ENCODE data around the gene TMEM117. TPM values are rescaled to one million over a fixed set of nuclear protein-coding genes. Genes with fewer than 3 reads are reported as not detected.
"Not testable (repeated sequence)": the region's sequence is repeated elsewhere in the genome, so short reads cannot be mapped to it uniquely, and the experiment has no call there.

TMEM117 gene
- total RNA-seq, 4 donors from 2014 or later: 15.8 to 42.2 (median 24.0) TPM

GRCh38 chr12:43869184-43869583, 33.3 kb downstream of the TMEM117 start:
- no peaks in the 10 kb centered on the region for H3K9me3 ChIP-seq
- no peak for DNase-seq
- WGBS, 2 donors: 39 to 63% methylated on average over 1 of the region's 1 CpG
- H3K4me3 ChIP-seq: no peak overlapping the region
- no peaks in the 10 kb centered on the region for H3K4me1 ChIP-seq
- no peaks in the 10 kb centered on the region for H3K36me3 ChIP-seq
- intact Hi-C loops (cut with DNase I): no loop called here
- TF ChIP-seq POLR2A (IDR thresholded peaks at IDR 0.05): no peak
- no peak overlapping the region for H3K27ac ChIP-seq
- H3K27me3 ChIP-seq: no peaks in the 10 kb centered on the region

GRCh38 chr12:43869765-43870164, 33.9 kb downstream of the TMEM117 start:
- intact Hi-C loops (cut with DNase I); H3K36me3 ChIP-seq; H3K27me3 ChIP-seq; H3K27ac ChIP-seq; H3K9me3 ChIP-seq; H3K4me3 ChIP-seq; H3K4me1 ChIP-seq; DNase-seq: not testable (repeated sequence)

GRCh38 chr12:43871258-43871657, 35.4 kb downstream of the TMEM117 start:
- H3K4me3 ChIP-seq; H3K9me3 ChIP-seq; H3K36me3 ChIP-seq; H3K27ac ChIP-seq; H3K27me3 ChIP-seq; intact Hi-C loops (cut with DNase I); DNase-seq: not testable (repeated sequence)
- WGBS, 2 donors: 95 to 100% methylated on average over 2 of the region's 2 CpGs
- H3K4me1 ChIP-seq: peaks cover 0 to 15% (median 0%) of the 10 kb centered on the region in 3 donors

GRCh38 chr12:43872396-43872795, 36.5 kb downstream of the TMEM117 start:
- Histone ChIP-seq H3K4me1 (peaks cover 0 to 18% (median 0%) of the 10 kb centered on the region in 3 donors), H3K27me3 (no peaks in the 10 kb centered on the region), H3K27ac (no peak overlapping the region), H3K36me3 (no peaks in the 10 kb centered on the region), H3K4me3 (no peak overlapping the region), H3K9me3 (no peaks in the 10 kb centered on the region)
- intact Hi-C loops (cut with DNase I): no loop called here
- no peak for DNase-seq
- no peak for TF ChIP-seq CTCF (IDR thresholded peaks at IDR 0.05)
- no peak for TF ChIP-seq POLR2A (IDR thresholded peaks at IDR 0.05)
- whole genome bisulfite sequencing, 2 donors: 87 to 96% methylated on average over 2 of the region's 2 CpGs

GRCh38 chr12:43878050-43878449, 42.2 kb downstream of the TMEM117 start:
- 74% methylated on average over 3 of the region's 3 CpGs for WGBS, 2 donors

GRCh38 chr12:43880547-43880946, 44.7 kb downstream of the TMEM117 start:
- no peak for DNase-seq
- WGBS, 2 donors: 87 to 100% methylated on average over 1 of the region's 1 CpG
- no peaks in the 10 kb centered on the region for H3K36me3 ChIP-seq
- peaks cover 0 to 21% (median 0%) of the 10 kb centered on the region in 3 donors for H3K4me1 ChIP-seq
- H3K27me3 ChIP-seq: no peaks in the 10 kb centered on the region
- TF ChIP-seq CTCF (IDR thresholded peaks at IDR 0.05) (no peak), POLR2A (IDR thresholded peaks at IDR 0.05) (no peak)
- no peak overlapping the region for H3K27ac ChIP-seq
- H3K9me3 ChIP-seq: no peaks in the 10 kb centered on the region
- intact Hi-C loops (cut with DNase I): loop anchor here (10.0 kb wide), 1 partner anchor 106 kb away; no protein-coding TSS in a partner anchor
- no peak overlapping the region for H3K4me3 ChIP-seq

More at GRCh38 chr12:43878050-43878449, 42.2 kb downstream of the TMEM117 start:
- intact Hi-C loops (cut with DNase I): no loop called here
- no peak overlapping the region for H3K4me3 ChIP-seq
- H3K9me3 ChIP-seq: no peaks in the 10 kb centered on the region
- peaks cover 0 to 18% (median 0%) of the 10 kb centered on the region in 3 donors for H3K4me1 ChIP-seq
- H3K27me3 ChIP-seq: no peaks in the 10 kb centered on the region
- no peak overlapping the region for H3K27ac ChIP-seq
- DNase-seq: no peak
- TF ChIP-seq POLR2A (IDR thresholded peaks at IDR 0.05) (no peak), CTCF (IDR thresholded peaks at IDR 0.05) (no peak)
- no peaks in the 10 kb centered on the region for H3K36me3 ChIP-seq

- H3K4me3 ChIP-seq: no peak overlapping the region
- peaks cover 0 to 12% (median 0%) of the 10 kb centered on the region in 3 donors for H3K4me1 ChIP-seq
- no peaks in the 10 kb centered on the region for H3K36me3 ChIP-seq
- H3K9me3 ChIP-seq: no peaks in the 10 kb centered on the region
- 5 to 7% methylated on average over 2 of the region's 2 CpGs for WGBS, 2 donors
- intact Hi-C loops (cut with DNase I): loop anchor here (10.0 kb wide), 1 partner anchor 108 kb away; no protein-coding TSS in a partner anchor
- no peaks in the 10 kb centered on the region for H3K27me3 ChIP-seq
- DNase-seq: no peak
- H3K27ac ChIP-seq: no peak overlapping the region
- TF ChIP-seq POLR2A (IDR thresholded peaks at IDR 0.05): no peak
- peak; percentile 42 to 88 (median 79) for TF ChIP-seq CTCF (IDR thresholded peaks at IDR 0.05)
These were observed 46.8 kb downstream of the TMEM117 start for GRCh38 chr12:43882578-43883178.

Data from esophagus squamous epithelium (tissue), 5 donors.